ENCODE measurements around the gene RNU1-4.
"Not testable (repeated sequence)": the region's sequence is repeated elsewhere in the genome, so short reads cannot be mapped to it uniquely, and the experiment has no call there.

DNA sequence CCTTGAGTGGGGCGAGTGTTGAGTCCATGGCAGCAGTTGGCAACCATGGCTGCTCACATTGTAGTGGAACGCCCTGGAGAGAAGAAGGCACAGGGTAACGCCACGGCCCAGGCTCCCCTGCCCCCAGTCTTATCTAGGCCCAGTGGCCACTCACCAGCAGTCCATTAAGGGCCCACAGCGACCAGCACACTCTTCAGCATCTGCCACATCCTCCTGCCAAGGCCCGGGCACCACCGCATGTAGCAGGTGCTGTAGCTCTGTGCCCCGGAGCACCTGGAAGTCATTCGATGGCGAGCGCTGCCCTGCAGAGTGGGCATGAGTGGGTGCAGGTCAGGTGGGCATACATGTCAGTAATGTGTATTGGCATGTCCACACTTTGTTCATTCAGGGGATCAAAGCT lies 20.5 kb downstream of the RNU1-4 start:
- not testable (repeated sequence) for TF ChIP-seq EZH2 (IDR thresholded peaks at IDR 0.05; ENCODE audit: low read length); CTCF (optimal IDR thresholded peaks at IDR 0.05 in 1 of 3, IDR thresholded peaks at IDR 0.05 in 1 of 3, conservative IDR thresholded peaks at IDR 0.05 in 1 of 3; ENCODE audit: extremely low read depth in 1 of 3, insufficient read depth in 2 of 3, low read length in 3 of 3)

Measured in keratinocyte (primary cell).